Measurements from ENCODE around the gene ADCY2. TPM values are rescaled to one million over a fixed set of nuclear protein-coding genes. Genes with fewer than 3 reads are reported as not detected.

ADCY2 gene
- total RNA-seq, 4 donors from 2014 or later: 4.8 to 9.1 (median 5.7) TPM

DNA sequence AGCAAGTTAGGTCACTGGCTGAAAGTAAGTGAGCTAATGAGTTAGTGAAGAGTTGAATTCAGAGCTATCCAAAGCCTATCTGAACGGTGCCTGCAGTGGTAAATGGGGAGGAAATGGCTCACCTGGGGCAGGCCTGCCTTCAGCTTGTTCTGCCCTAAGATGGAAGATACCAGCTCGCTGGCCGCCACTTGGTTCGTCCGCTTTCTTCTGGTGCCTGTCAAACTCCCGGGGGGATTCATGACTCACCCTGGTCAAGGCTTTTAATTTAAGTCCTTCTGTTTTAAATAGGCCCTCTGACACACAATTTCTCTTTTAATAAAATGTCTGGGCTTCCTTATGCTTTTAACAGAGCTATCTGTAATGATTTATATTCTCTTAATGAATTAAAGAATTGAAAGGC, 376.2 kb downstream of the ADCY2 start:
- TF ChIP-seq POLR2A (IDR thresholded peaks at IDR 0.05; ENCODE audit: low read depth) (no peak), CTCF (IDR thresholded peaks at IDR 0.05) (no peak), EP300 (IDR thresholded peaks at IDR 0.05) (no peak), POLR2AphosphoS5 (IDR thresholded peaks at IDR 0.05) (no peak)
- intact Hi-C loops (cut with DNase I): no loop called here
- no peak overlapping the region for H3K4me3 ChIP-seq
- no peak overlapping the region for H3K27ac ChIP-seq (replicated peaks in 1 of 4)
- H3K9me3 ChIP-seq: no peaks in the 10 kb centered on the region
- peaks cover 0 to 7% (median 0%) of the 10 kb centered on the region in 4 donors for H3K36me3 ChIP-seq
- no peaks in the 10 kb centered on the region for H3K4me1 ChIP-seq
- DNase-seq (ENCODE audit: extremely low spot score): peak; percentile 34
- 87% methylated on average over 6 of the region's 6 CpGs for WGBS
- H3K27me3 ChIP-seq: no peaks in the 10 kb centered on the region

GRCh38 chr5:7773178-7773577, 377.2 kb downstream of the ADCY2 start:
- intact Hi-C loops (cut with DNase I): no loop called here
- 91% methylated on average over 6 of the region's 6 CpGs for WGBS
- H3K9me3 ChIP-seq: no peaks in the 10 kb centered on the region

GRCh38 chr5:7776442-7776841, 380.5 kb downstream of the ADCY2 start:
- Histone ChIP-seq H3K9me3 (no peaks in the 10 kb centered on the region), H3K27ac (replicated peaks in 1 of 4) (no peak overlapping the region), H3K4me3 (no peak overlapping the region), H3K36me3 (no peaks in the 10 kb centered on the region), H3K27me3 (no peaks in the 10 kb centered on the region), H3K4me1 (no peaks in the 10 kb centered on the region)
- TF ChIP-seq CTCF (IDR thresholded peaks at IDR 0.05): no peak
- TF ChIP-seq POLR2A (IDR thresholded peaks at IDR 0.05; ENCODE audit: low read depth): no peak
- no peak for TF ChIP-seq EP300 (IDR thresholded peaks at IDR 0.05)
- TF ChIP-seq POLR2AphosphoS5 (IDR thresholded peaks at IDR 0.05): no peak
- WGBS: 82% methylated on average over 4 of the region's 4 CpGs
- intact Hi-C loops (cut with DNase I): no loop called here
- no peak for DNase-seq (ENCODE audit: extremely low spot score)

More at GRCh38 chr5:7773178-7773577, 377.2 kb downstream of the ADCY2 start:
- H3K4me1 ChIP-seq: no peaks in the 10 kb centered on the region
- no peak for DNase-seq (ENCODE audit: extremely low spot score)
- no peaks in the 10 kb centered on the region for H3K27me3 ChIP-seq
- no peak overlapping the region for H3K4me3 ChIP-seq
- no peak overlapping the region for H3K27ac ChIP-seq (replicated peaks in 1 of 4)
- TF ChIP-seq EP300 (IDR thresholded peaks at IDR 0.05) (no peak), POLR2AphosphoS5 (IDR thresholded peaks at IDR 0.05) (no peak), CTCF (IDR thresholded peaks at IDR 0.05) (no peak), POLR2A (IDR thresholded peaks at IDR 0.05; ENCODE audit: low read depth) (no peak)
- H3K36me3 ChIP-seq: peaks cover 0 to 7% (median 0%) of the 10 kb centered on the region in 4 donors

DNA sequence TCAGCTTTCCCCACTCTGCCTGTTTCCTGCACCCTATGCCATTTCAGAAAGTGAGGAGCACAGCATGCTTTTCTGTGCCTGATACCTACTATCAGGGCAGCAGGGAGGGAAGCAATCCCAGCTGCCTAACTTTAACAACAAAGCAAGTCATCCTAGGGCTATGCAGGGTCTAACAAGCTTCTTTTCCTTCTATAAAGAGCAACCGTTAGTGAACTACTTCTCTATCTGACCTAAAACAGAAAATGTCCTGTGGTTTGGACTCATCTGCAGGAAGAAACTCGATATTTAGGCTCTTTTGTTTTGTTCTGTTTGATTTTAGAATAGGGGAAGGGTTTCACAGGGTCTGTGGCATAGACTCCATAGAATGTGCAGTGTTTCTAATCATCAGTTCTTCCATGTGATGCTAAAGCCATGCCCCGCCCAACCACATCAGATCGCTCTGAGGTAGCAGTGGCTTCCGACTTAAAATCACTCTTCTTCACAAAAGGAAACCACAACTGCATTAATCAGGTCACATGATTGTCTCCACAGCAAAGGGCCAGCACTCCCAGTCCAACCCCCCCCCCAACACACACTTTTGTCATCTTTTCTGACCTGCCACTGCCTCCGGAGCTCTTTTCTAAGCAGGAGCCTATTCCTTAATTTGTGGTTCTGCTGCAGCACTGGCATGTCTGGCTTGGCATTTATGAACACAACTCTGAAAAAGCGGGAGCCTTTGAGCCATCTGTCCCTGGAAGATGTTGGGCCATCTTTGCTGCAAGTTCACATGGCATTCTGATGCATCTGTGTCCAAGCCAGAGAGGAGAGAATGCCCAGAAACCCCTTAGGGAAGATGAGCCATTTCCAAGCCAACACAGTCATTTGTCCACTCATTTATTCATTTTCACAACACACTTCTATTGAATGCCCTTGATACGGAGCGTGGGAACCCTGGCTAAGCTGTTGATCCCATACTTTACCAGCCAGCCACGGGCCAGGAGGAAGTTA, 383.4 kb downstream of the ADCY2 start:
- 65% methylated on average over 10 of the region's 10 CpGs for WGBS
- TF ChIP-seq POLR2A (IDR thresholded peaks at IDR 0.05; ENCODE audit: low read depth) (no peak), EP300 (IDR thresholded peaks at IDR 0.05) (no peak), CTCF (IDR thresholded peaks at IDR 0.05) (no peak), POLR2AphosphoS5 (IDR thresholded peaks at IDR 0.05) (no peak)
- no peak overlapping the region for H3K27ac ChIP-seq (replicated peaks in 1 of 4)
- no peaks in the 10 kb centered on the region for H3K4me1 ChIP-seq
- intact Hi-C loops (cut with DNase I): no loop called here
- H3K4me3 ChIP-seq: no peak overlapping the region
- no peak for DNase-seq (ENCODE audit: extremely low spot score)
- no peaks in the 10 kb centered on the region for H3K27me3 ChIP-seq
- H3K9me3 ChIP-seq: no peaks in the 10 kb centered on the region
- H3K36me3 ChIP-seq: no peaks in the 10 kb centered on the region
